ENCODE data around the gene TRPV5. TPM values are rescaled to one million over a fixed set of nuclear protein-coding genes. Genes with fewer than 3 reads are reported as not detected.

TRPV5 gene
- total RNA-seq, 4 donors from 2014 or later: not detected

DNA sequence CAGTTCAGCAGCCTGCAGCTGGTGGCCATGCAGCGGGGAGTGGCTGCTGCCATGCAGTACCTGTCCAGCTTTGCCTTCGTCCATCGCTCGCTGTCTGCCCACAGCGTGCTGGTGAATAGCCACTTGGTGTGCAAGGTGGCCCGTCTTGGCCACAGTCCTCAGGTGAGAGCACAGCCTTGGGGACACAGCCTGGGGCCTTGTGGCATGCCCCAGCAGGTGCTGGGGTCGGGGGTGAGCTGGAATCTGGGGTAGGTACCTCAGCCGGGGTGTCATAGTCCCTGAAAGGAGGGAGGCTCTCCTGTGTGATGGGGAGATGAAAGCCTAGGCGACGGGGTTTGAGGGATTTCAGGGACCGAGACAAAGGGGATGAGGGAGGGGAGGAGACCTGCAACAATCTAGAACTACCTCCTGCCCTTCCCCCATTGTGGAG is 64.5 kb downstream of the TRPV5 start:
- DNase-seq (ENCODE audit: low spot score) (no peak), ATAC-seq (ENCODE audit: low FRiP score) (no peak)
- TF ChIP-seq CTCF (IDR thresholded peaks at IDR 0.05): no peak

- ATAC-seq (ENCODE audit: low FRiP score) (no peak), DNase-seq (ENCODE audit: low spot score) (no peak)
- TF ChIP-seq CTCF (IDR thresholded peaks at IDR 0.05): no peak
These were observed 65.2 kb downstream of the TRPV5 start for GRCh38 chr7:142868188-142868985.

DNA sequence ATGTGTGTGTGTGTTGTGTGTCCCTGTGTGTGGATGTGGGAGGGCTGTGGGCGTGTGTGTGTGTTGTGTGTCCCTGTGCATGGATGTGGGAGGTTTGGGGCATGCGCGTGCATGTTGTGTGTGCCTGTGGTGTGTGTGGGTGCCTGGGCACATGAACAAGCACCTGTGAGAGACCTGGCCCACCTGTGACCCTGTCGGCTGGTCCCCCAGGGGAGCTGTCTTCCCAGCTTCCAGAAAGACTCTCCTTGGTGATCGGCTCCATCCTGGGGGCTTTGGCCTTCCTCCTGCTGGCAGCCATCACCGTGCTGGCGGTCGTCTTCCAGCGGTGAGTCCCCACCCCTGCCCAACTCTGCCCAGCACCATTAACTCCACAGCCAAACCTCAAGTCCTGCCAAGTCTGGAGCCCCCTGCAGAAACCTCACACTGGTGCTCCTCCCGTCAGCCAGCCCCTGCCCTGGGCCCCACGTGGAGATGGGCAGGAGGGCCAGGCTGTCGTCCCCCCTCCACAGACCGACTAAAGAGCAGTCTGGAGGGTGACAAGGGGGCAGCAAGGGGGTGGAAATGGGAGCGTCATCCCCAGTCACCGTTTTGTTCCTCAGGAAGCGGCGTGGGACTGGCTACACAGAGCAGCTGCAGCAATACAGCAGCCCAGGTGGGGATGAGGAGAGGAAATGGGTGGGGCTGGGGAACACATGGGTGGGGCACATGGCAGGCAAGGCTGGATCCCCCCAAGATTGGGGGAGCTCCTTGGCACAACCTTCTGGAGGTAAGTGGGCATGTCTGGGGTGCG is 66.0 kb downstream of the TRPV5 start:
- no peak for ATAC-seq (ENCODE audit: low FRiP score)
- no peak for TF ChIP-seq CTCF (IDR thresholded peaks at IDR 0.05)
- DNase-seq (ENCODE audit: low spot score): no peak

DNA sequence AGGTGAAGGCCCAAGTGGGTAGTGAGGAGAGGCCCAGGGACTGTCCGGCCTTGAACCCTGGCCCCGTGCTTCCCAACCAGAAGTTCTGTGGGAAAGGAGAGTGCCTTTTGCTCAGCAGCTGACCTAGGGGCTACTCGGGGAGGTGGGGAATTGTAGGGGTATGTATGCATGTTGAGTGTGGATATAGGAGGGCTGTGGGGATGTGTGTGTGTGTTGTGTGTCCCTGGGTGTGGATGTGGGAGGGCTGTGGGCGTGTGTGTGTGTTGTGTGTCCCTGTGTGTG is 66.5 kb downstream of the TRPV5 start:
- no peak for ATAC-seq (ENCODE audit: low FRiP score)
- no peak for DNase-seq (ENCODE audit: low spot score)
- TF ChIP-seq CTCF (IDR thresholded peaks at IDR 0.05): no peak

DNA sequence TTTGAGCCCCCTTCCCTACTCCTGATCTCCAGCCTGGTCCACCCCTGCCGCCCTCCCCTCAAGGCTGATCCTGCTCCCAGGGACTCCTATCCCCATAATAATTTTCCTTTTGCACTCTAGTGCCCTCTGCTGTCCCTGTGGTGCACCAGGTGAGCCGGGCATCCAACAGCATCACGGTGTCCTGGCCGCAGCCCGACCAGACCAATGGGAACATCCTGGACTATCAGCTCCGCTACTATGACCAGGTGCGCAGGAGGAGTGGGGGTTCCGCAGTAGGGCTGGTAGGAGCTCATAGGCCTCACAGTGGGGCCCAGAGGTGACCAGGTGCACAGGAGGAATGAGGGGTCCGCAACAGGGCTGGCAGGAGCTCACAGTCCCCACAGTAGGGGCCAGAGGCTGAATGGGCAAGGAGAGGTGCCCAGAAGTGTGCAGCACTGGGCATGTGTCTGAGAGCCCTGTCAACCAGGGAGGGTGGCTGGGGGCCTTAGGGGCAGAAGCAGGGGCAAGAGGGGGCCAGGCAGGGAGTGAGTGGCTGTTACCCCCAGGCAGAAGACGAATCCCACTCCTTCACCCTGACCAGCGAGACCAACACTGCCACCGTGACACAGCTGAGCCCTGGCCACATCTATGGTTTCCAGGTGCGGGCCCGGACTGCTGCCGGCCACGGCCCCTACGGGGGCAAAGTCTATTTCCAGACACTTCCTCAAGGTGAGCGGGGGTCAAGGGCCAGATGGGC is 67.0 kb downstream of the TRPV5 start:
- DNase-seq (ENCODE audit: low spot score) (no peak), ATAC-seq (ENCODE audit: low FRiP score) (no peak)
- TF ChIP-seq CTCF (IDR thresholded peaks at IDR 0.05): no peak

DNA sequence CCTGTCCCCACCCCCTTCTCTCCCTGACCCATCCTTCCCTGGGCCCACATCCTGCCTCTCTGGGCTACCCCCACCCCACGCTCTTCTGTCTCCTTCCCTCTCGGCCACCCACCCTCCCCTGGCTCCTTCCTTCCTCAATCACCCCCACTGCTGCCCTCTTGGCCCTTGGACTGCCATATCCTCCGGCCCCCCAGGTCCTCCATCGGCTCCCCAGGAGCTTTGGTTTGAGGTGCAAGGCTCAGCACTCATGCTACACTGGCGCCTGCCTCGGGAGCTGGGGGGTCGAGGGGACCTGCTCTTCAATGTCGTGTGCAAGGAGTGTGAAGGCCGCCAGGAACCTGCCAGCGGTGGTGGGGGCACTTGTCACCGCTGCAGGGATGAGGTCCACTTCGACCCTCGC is 67.8 kb downstream of the TRPV5 start:
- DNase-seq (ENCODE audit: low spot score) (no peak), ATAC-seq (ENCODE audit: low FRiP score) (no peak)
- TF ChIP-seq CTCF (IDR thresholded peaks at IDR 0.05): no peak
